Stomach smooth muscle (tissue), 2 donors: Measurements from ENCODE around the gene CD180.

ENCODE experiments used
- H3K27ac ChIP-seq: one replicate; pipeline ENCODE4 v1.7.0; 2013; ENCODE audit warnings: mild to moderate bottlenecking, low read length, inconsistent platforms
- H3K27me3 ChIP-seq, 2 donors: one replicate each; pipeline ENCODE4 v1.7.0; 2013; ENCODE audit warnings: low read length in 2 of 2; ENCODE audit not compliant: insufficient read depth in 2 of 2, control insufficient read depth in 1 of 2
- H3K36me3 ChIP-seq, 2 donors: one replicate each; pipeline ENCODE4 v1.7.0; 2013; ENCODE audit warnings: low read length in 2 of 2; ENCODE audit not compliant: control insufficient read depth in 2 of 2, insufficient read depth in 2 of 2
- H3K4me1 ChIP-seq: one replicate; pipeline ENCODE4 v1.7.0; 2013; ENCODE audit warnings: low read length; ENCODE audit not compliant: control insufficient read depth, insufficient read depth
- H3K4me3 ChIP-seq, 2 donors: one replicate each; pipeline ENCODE4 v1.7.0; 2013; ENCODE audit warnings: low read length in 2 of 2
- H3K9ac ChIP-seq, 2 donors: one replicate each; pipeline ENCODE4 v1.7.0; 2013; ENCODE audit warnings: low read length in 2 of 2, mild to moderate bottlenecking in 1 of 2
- H3K9me3 ChIP-seq, 2 donors: one replicate each; pipeline ENCODE4 v1.7.0; 2013; ENCODE audit warnings: low read length in 2 of 2; ENCODE audit not compliant: control insufficient read depth in 2 of 2
- donor health status: healthy.
- donor health status: Pancreatic carcinoma.

CD180 gene

GRCh38 chr5:67188274-67189078 lies 8.1 kb downstream of the CD180 start:
- no peak overlapping the region for H3K4me3 ChIP-seq
- H3K27ac ChIP-seq = no peak overlapping the region
- H3K27me3 ChIP-seq = peaks cover 0 to 2% of the 10 kb centered on the region in 2 donors
- H3K9ac ChIP-seq = no peak overlapping the region
- no peaks in the 10 kb centered on the region for H3K36me3 ChIP-seq
- no peaks in the 10 kb centered on the region for H3K9me3 ChIP-seq
- H3K4me1 ChIP-seq = peaks cover 6% of the 10 kb centered on the region

GRCh38 chr5:67187006-67187715 lies 9.4 kb downstream of the CD180 start:
- H3K4me3 ChIP-seq = no peak overlapping the region
- H3K4me1 ChIP-seq = no peaks in the 10 kb centered on the region
- H3K9ac ChIP-seq = no peak overlapping the region
- no peaks in the 10 kb centered on the region for H3K9me3 ChIP-seq
- H3K36me3 ChIP-seq = no peaks in the 10 kb centered on the region
- H3K27me3 ChIP-seq = peaks cover 0 to 2% of the 10 kb centered on the region in 2 donors
- H3K27ac ChIP-seq = no peak overlapping the region

- no peaks in the 10 kb centered on the region for H3K36me3 ChIP-seq
- H3K4me3 ChIP-seq = no peak overlapping the region
- no peak overlapping the region for H3K9ac ChIP-seq
- no peaks in the 10 kb centered on the region for H3K9me3 ChIP-seq
- H3K27ac ChIP-seq = no peak overlapping the region
- H3K4me1 ChIP-seq = no peaks in the 10 kb centered on the region
- peaks cover 0 to 2% of the 10 kb centered on the region in 2 donors for H3K27me3 ChIP-seq
These were observed 12.7 kb downstream of the CD180 start for GRCh38 chr5:67183859-67184258.

GRCh38 chr5:67182301-67182790 lies 14.3 kb downstream of the CD180 start:
- H3K27ac ChIP-seq = no peak overlapping the region
- no peak overlapping the region for H3K9ac ChIP-seq
- H3K9me3 ChIP-seq = no peaks in the 10 kb centered on the region
- H3K36me3 ChIP-seq = no peaks in the 10 kb centered on the region
- H3K4me3 ChIP-seq = peak overlapping the region in 1 of 2 donors; percentile 15
- peaks cover 0 to 2% of the 10 kb centered on the region in 2 donors for H3K27me3 ChIP-seq
- H3K4me1 ChIP-seq = no peaks in the 10 kb centered on the region

GRCh38 chr5:67181648-67182221 lies 14.9 kb downstream of the CD180 start:
- H3K27me3 ChIP-seq = peaks cover 0 to 2% of the 10 kb centered on the region in 2 donors
- no peaks in the 10 kb centered on the region for H3K9me3 ChIP-seq
- H3K36me3 ChIP-seq = no peaks in the 10 kb centered on the region
- no peak overlapping the region for H3K27ac ChIP-seq
- H3K4me1 ChIP-seq = no peaks in the 10 kb centered on the region
- no peak overlapping the region for H3K9ac ChIP-seq
- H3K4me3 ChIP-seq = no peak overlapping the region

- no peaks in the 10 kb centered on the region for H3K9me3 ChIP-seq
- H3K27ac ChIP-seq = no peak overlapping the region
- no peak overlapping the region for H3K9ac ChIP-seq
- no peaks in the 10 kb centered on the region for H3K36me3 ChIP-seq
- peaks cover 0 to 2% of the 10 kb centered on the region in 2 donors for H3K27me3 ChIP-seq
- H3K4me3 ChIP-seq = no peak overlapping the region
- H3K4me1 ChIP-seq = no peaks in the 10 kb centered on the region
These were observed 16.8 kb downstream of the CD180 start for GRCh38 chr5:67179697-67180361.

GRCh38 chr5:67178966-67179365 lies 17.6 kb downstream of the CD180 start:
- Histone ChIP-seq H3K9ac (no peak overlapping the region), H3K4me3 (no peak overlapping the region), H3K36me3 (no peaks in the 10 kb centered on the region), H3K9me3 (no peaks in the 10 kb centered on the region), H3K27me3 (peaks cover 0 to 2% of the 10 kb centered on the region in 2 donors), H3K27ac (no peak overlapping the region), H3K4me1 (no peaks in the 10 kb centered on the region)

- Histone ChIP-seq H3K27ac (no peak overlapping the region), H3K27me3 (no peaks in the 10 kb centered on the region), H3K9me3 (no peaks in the 10 kb centered on the region)
These were observed 18.5 kb downstream of the CD180 start for GRCh38 chr5:67178085-67178484.

GRCh38 chr5:67176936-67177335 lies 19.7 kb downstream of the CD180 start:
- Histone ChIP-seq H3K4me3 (no peak overlapping the region), H3K27me3 (no peaks in the 10 kb centered on the region), H3K9ac (no peak overlapping the region), H3K4me1 (no peaks in the 10 kb centered on the region), H3K9me3 (no peaks in the 10 kb centered on the region), H3K36me3 (no peaks in the 10 kb centered on the region), H3K27ac (no peak overlapping the region)

More at GRCh38 chr5:67178085-67178484, 18.5 kb downstream of the CD180 start:
- Histone ChIP-seq H3K4me1 (no peaks in the 10 kb centered on the region), H3K9ac (no peak overlapping the region), H3K36me3 (no peaks in the 10 kb centered on the region), H3K4me3 (no peak overlapping the region)

- Histone ChIP-seq H3K27ac (no peak overlapping the region), H3K27me3 (no peaks in the 10 kb centered on the region), H3K4me3 (no peak overlapping the region), H3K9ac (no peak overlapping the region), H3K36me3 (peaks cover 4 to 7% of the 10 kb centered on the region in 2 donors), H3K9me3 (no peaks in the 10 kb centered on the region), H3K4me1 (no peaks in the 10 kb centered on the region)
These were observed 22.6 kb downstream of the CD180 start for GRCh38 chr5:67173959-67174358.
